ENCODE results near the gene LMAN1L.

DNA sequence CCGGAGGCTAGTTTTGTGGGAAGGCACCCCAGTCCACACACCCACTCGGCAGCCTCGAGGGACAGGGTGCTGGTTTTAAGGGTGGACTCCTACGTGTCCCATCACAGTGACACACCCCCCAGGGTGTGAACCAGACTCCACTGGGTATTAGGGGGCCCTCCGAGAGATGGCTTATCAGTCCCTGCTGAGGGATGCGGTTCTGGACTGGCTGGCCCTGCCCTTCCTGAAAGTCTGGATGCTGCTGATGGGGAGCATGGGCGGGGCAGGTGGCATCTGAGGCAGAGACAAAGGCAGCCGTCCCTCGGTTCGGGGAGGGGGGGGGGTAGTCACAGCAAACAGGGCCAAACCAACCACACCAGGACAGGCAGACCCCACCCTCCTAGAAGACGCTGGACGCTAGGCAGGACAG lies 31.3 kb downstream of the LMAN1L start:
- TF ChIP-seq, protein P1, sequence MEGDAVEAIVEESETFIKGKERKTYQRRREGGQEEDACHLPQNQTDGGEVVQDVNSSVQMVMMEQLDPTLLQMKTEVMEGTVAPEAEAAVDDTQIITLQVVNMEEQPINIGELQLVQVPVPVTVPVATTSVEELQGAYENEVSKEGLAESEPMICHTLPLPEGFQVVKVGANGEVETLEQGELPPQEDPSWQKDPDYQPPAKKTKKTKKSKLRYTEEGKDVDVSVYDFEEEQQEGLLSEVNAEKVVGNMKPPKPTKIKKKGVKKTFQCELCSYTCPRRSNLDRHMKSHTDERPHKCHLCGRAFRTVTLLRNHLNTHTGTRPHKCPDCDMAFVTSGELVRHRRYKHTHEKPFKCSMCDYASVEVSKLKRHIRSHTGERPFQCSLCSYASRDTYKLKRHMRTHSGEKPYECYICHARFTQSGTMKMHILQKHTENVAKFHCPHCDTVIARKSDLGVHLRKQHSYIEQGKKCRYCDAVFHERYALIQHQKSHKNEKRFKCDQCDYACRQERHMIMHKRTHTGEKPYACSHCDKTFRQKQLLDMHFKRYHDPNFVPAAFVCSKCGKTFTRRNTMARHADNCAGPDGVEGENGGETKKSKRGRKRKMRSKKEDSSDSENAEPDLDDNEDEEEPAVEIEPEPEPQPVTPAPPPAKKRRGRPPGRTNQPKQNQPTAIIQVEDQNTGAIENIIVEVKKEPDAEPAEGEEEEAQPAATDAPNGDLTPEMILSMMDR (IDR thresholded peaks at IDR 0.05), result no peak
- no peak for TF ChIP-seq POLR2A (IDR thresholded peaks at IDR 0.05)
